Activated CD4-positive, alpha-beta T cell treated with anti-CD3 and anti-CD28 coated beads for 36 hours (primary cell): ENCODE measurements around the gene CHCHD6. TPM values are rescaled to one million over a fixed set of nuclear protein-coding genes. Genes with fewer than 3 reads are reported as not detected.

Experiments
- ATAC-seq: fragments of 200-7000 bp; cut with Tn5 transposase; one replicate; pipeline ENCODE4 v1.10.0; 2021; ENCODE audit warnings: mild to moderate bottlenecking, moderate library complexity
- CTCF ChIA-PET: fragments of 350-600 bp; sonication (Branson Sonifier 250); formaldehyde crosslinking; loops from one replicate; lab custom pipeline; 2021; ENCODE audit warnings: antibody characterized with exemption; lab: Charles Lee
- POLR2A ChIA-PET: fragments of 350-600 bp; sonication (Branson Sonifier 250); formaldehyde crosslinking; loops from one replicate; lab custom pipeline; 2021; ENCODE audit warnings: antibody characterized with exemption, inconsistent platforms; lab: Charles Lee
- DNase-seq: peaks from one replicate; pipeline ENCODE4 v3.0.0-alpha.2; 2020
- H3K27ac Mint-ChIP-seq: one replicate; pipeline ENCODE4 v1.8.0; 2021; ENCODE audit warnings: mixed read lengths
- H3K27me3 Mint-ChIP-seq: one replicate; pipeline ENCODE4 v1.8.0; 2021; ENCODE audit warnings: mixed read lengths
- H3K36me3 Mint-ChIP-seq: one replicate; pipeline ENCODE4 v1.8.0; 2021; ENCODE audit warnings: low read depth, mixed read lengths
- H3K4me1 Mint-ChIP-seq: one replicate; pipeline ENCODE4 v1.8.0; 2021; ENCODE audit warnings: mixed read lengths
- H3K4me3 Mint-ChIP-seq: one replicate; pipeline ENCODE4 v1.8.0; 2021; ENCODE audit warnings: mild to moderate bottlenecking, moderate library complexity, mixed read lengths
- H3K9me3 Mint-ChIP-seq: one replicate; pipeline ENCODE4 v1.8.0; 2021; ENCODE audit warnings: low read depth, mixed read lengths
- intact Hi-C, 2 experiments: fragments of 100-400 bp; cut with DNase I in 1 of 2; cut with micrococcal nuclease in 1 of 2; formaldehyde crosslinking; loops; one replicate each; pipeline versions ENCODE4 v1.14.2 to v1.15.1; 2022 to 2024; cut with DNase I, micrococcal nuclease
- total RNA-seq, 2 experiments: library from RNA; stranded (reverse); gene quantifications; one replicate each; pipeline ENCODE4 v1.2.3, GENCODE V29; 2021

CHCHD6 gene
- 10 to 100 TPM; 17.1 to 17.7 TPM for total RNA-seq

GRCh38 chr3:126703512-126704493 is at the start of gene CHCHD6:
Gene CHCHD6 (plus strand): TSS chr3:126704240. CDS start chr3:126704313, 73 bp downstream.
- DNase-seq (peak; percentile 98), ATAC-seq (peak; percentile 99)
- H3K27ac Mint-ChIP-seq: peak within 1 kb of the TSS; percentile 82
- ChIA-PET POLR2A (no interaction called here), CTCF (interaction anchor here (1.5 to 1.7 kb wide), 2 partner anchors 11 to 25 kb away, joined by 5 to 7 read pairs; no protein-coding TSS in a partner anchor)
- peaks cover 9% of the 10 kb centered on the region for H3K27me3 Mint-ChIP-seq
- peaks cover 11% of the 10 kb centered on the region for H3K36me3 Mint-ChIP-seq
- H3K4me1 Mint-ChIP-seq: peaks cover 23% of the 10 kb centered on the region
- no peaks in the 10 kb centered on the region for H3K9me3 Mint-ChIP-seq
- intact Hi-C loops: loop anchor here (1.0 to 10.0 kb wide), 12 partner anchors 49 to 1348 kb away; partner anchors contain the start of genes ABTB1 (in 1 of the 2), MCM2 (in 1 of the 2), PLXNA1 (in 1 of the 2) and SEC61A1 (in 1 of the 2)
- H3K4me3 Mint-ChIP-seq: peak within 1 kb of the TSS; percentile 92

GRCh38 chr3:126654571-126655383 is 49.3 kb upstream of the CHCHD6 start, which contains the start of gene TXNRD3:
Gene TXNRD3 (minus strand): TSS chr3:126655124.
- Mint-ChIP-seq H3K36me3 (peaks cover 3% of the 10 kb centered on the region), H3K4me3 (peak within 1 kb of the TSS; percentile 74), H3K9me3 (no peaks in the 10 kb centered on the region), H3K27ac (peak within 1 kb of the TSS; percentile 60), H3K27me3 (peaks cover 5% of the 10 kb centered on the region), H3K4me1 (peaks cover 6% of the 10 kb centered on the region)
- intact Hi-C loops: loop anchor here in 1 of 2 experiments (1.0 kb wide), 3 partner anchors 50 to 328 kb away; partner anchors contain the start of genes CHCHD6 and ZXDC
- DNase-seq (peak; percentile 87), ATAC-seq (peak; percentile 95)
- ChIA-PET CTCF (interaction anchor here (0.7 kb wide), 2 partner anchors 28 to 965 kb away, joined by 3 read pairs; no protein-coding TSS in a partner anchor), POLR2A (no interaction called here)

GRCh38 chr3:126655887-126656286 is 48.2 kb upstream of the CHCHD6 start:
- DNase-seq (no peak), ATAC-seq (no peak)
- H3K4me3 Mint-ChIP-seq: no peak overlapping the region
- H3K9me3 Mint-ChIP-seq: no peaks in the 10 kb centered on the region
- H3K36me3 Mint-ChIP-seq: peaks cover 3% of the 10 kb centered on the region
- H3K27me3 Mint-ChIP-seq: peaks cover 3% of the 10 kb centered on the region
- intact Hi-C loops: loop anchor here in 1 of 2 experiments (1.0 kb wide), 1 partner anchor 48 kb away; the partner anchor contains the start of gene CHCHD6
- ChIA-PET POLR2A (no interaction called here), CTCF (interaction anchor here (0.7 kb wide), 1 partner anchor 29 kb away, joined by 3 read pairs; no protein-coding TSS in a partner anchor)
- peaks cover 6% of the 10 kb centered on the region for H3K4me1 Mint-ChIP-seq
- H3K27ac Mint-ChIP-seq: no peak overlapping the region

GRCh38 chr3:126656371-126657134 is 47.5 kb upstream of the CHCHD6 start:
- Mint-ChIP-seq H3K27ac (no peak overlapping the region), H3K36me3 (peaks cover 3% of the 10 kb centered on the region), H3K27me3 (peaks cover 3% of the 10 kb centered on the region), H3K4me1 (peaks cover 6% of the 10 kb centered on the region), H3K4me3 (no peak overlapping the region), H3K9me3 (no peaks in the 10 kb centered on the region)
- intact Hi-C loops: no loop called here
- DNase-seq (no peak), ATAC-seq (no peak)
- POLR2A ChIA-PET: no interaction called here
- CTCF ChIA-PET: no interaction called here

- ATAC-seq: no peak
- no peaks in the 10 kb centered on the region for H3K9me3 Mint-ChIP-seq
- no peak overlapping the region for H3K27ac Mint-ChIP-seq
- CTCF ChIA-PET: no interaction called here
- H3K27me3 Mint-ChIP-seq: peaks cover 3% of the 10 kb centered on the region
- no peak overlapping the region for H3K4me3 Mint-ChIP-seq
- POLR2A ChIA-PET: interaction anchor here (0.5 kb wide), 1 partner anchor 743 kb away, joined by 3 read pairs; no protein-coding TSS in a partner anchor
- no peak for DNase-seq
- peaks cover 6% of the 10 kb centered on the region for H3K4me1 Mint-ChIP-seq
- intact Hi-C loops: no loop called here
- H3K36me3 Mint-ChIP-seq: peaks cover under 1% of the 10 kb centered on the region
Observed at GRCh38 chr3:126657901-126658300, 46.1 kb upstream of the CHCHD6 start.

- Mint-ChIP-seq H3K4me3 (no peak overlapping the region), H3K4me1 (peaks cover 6% of the 10 kb centered on the region), H3K36me3 (no peaks in the 10 kb centered on the region), H3K27ac (no peak overlapping the region), H3K9me3 (no peaks in the 10 kb centered on the region), H3K27me3 (peaks cover 3% of the 10 kb centered on the region)
- intact Hi-C loops: no loop called here
- DNase-seq: no peak
- POLR2A ChIA-PET: no interaction called here
- CTCF ChIA-PET: interaction anchor here (1.4 to 2.0 kb wide), 2 partner anchors 20 to 136 kb away, joined by 4 to 10 read pairs; no protein-coding TSS in a partner anchor
- no peak for ATAC-seq
Observed at GRCh38 chr3:126658584-126658983, 45.5 kb upstream of the CHCHD6 start.

- no peaks in the 10 kb centered on the region for H3K36me3 Mint-ChIP-seq
- no peak overlapping the region for H3K27ac Mint-ChIP-seq
- peaks cover 2% of the 10 kb centered on the region for H3K4me1 Mint-ChIP-seq
- no peaks in the 10 kb centered on the region for H3K9me3 Mint-ChIP-seq
- ATAC-seq (no peak), DNase-seq (no peak)
- intact Hi-C loops: no loop called here
- no peak overlapping the region for H3K4me3 Mint-ChIP-seq
- ChIA-PET CTCF (interaction anchor here (0.5 to 2.0 kb wide), 4 partner anchors 18 to 139 kb away, joined by 3 to 10 read pairs (median 4); no protein-coding TSS in a partner anchor), POLR2A (no interaction called here)
- H3K27me3 Mint-ChIP-seq: peaks cover 3% of the 10 kb centered on the region
Observed at GRCh38 chr3:126659915-126660886, 43.8 kb upstream of the CHCHD6 start.

- H3K27ac Mint-ChIP-seq: no peak overlapping the region
- no peaks in the 10 kb centered on the region for H3K4me1 Mint-ChIP-seq
- H3K4me3 Mint-ChIP-seq: no peak overlapping the region
- POLR2A ChIA-PET: no interaction called here
- peaks cover 3% of the 10 kb centered on the region for H3K27me3 Mint-ChIP-seq
- CTCF ChIA-PET: no interaction called here
- no peaks in the 10 kb centered on the region for H3K36me3 Mint-ChIP-seq
- ATAC-seq (peak; percentile 9), DNase-seq (no peak)
- H3K9me3 Mint-ChIP-seq: no peaks in the 10 kb centered on the region
- intact Hi-C loops: no loop called here
Observed at GRCh38 chr3:126661532-126662364, 42.3 kb upstream of the CHCHD6 start.

- Mint-ChIP-seq H3K27ac (no peak overlapping the region), H3K4me3 (no peak overlapping the region), H3K4me1 (no peaks in the 10 kb centered on the region), H3K36me3 (no peaks in the 10 kb centered on the region), H3K27me3 (peaks cover 3% of the 10 kb centered on the region), H3K9me3 (no peaks in the 10 kb centered on the region)
- intact Hi-C loops: no loop called here
- ChIA-PET CTCF (no interaction called here), POLR2A (no interaction called here)
- ATAC-seq: no peak
- no peak for DNase-seq
Observed at GRCh38 chr3:126663257-126663656, 40.8 kb upstream of the CHCHD6 start.
